ENCODE data around the gene CTBP1.

The CTBP1 gene

GRCh38 chr4:1208266-1208961 lies 40.5 kb downstream of the CTBP1 start:
- H3K4me3 ChIP-seq (ENCODE audit: low read depth, low read length), result no peak overlapping the region
- no peak for TF ChIP-seq CTCF (IDR thresholded peaks at IDR 0.05; ENCODE audit: insufficient read depth, low read length, missing control alignments)
- no peak for DNase-seq (ENCODE audit: low read depth, low spot score)
- POLR2A ChIA-PET, result no interaction called here
- CTCF ChIA-PET, result interaction anchor here (1.1 kb wide), 1 partner anchor 11 kb away, joined by 3 read pairs; no protein-coding TSS in a partner anchor

GRCh38 chr4:1207603-1208265 lies 41.2 kb downstream of the CTBP1 start:
- TF ChIP-seq CTCF (IDR thresholded peaks at IDR 0.05; ENCODE audit: insufficient read depth, low read length, missing control alignments), result no peak
- DNase-seq (ENCODE audit: low read depth, low spot score), result no peak
- CTCF ChIA-PET, result interaction anchor here (1.1 kb wide), 1 partner anchor 10 kb away, joined by 3 read pairs; no protein-coding TSS in a partner anchor
- H3K4me3 ChIP-seq (ENCODE audit: low read depth, low read length), result no peak overlapping the region
- POLR2A ChIA-PET, result no interaction called here

GRCh38 chr4:1207157-1207470 lies 41.8 kb downstream of the CTBP1 start:
- CTCF ChIA-PET, result no interaction called here

GRCh38 chr4:1206299-1207156 lies 42.4 kb downstream of the CTBP1 start:
- TF ChIP-seq CTCF (IDR thresholded peaks at IDR 0.05; ENCODE audit: insufficient read depth, low read length, missing control alignments), result no peak
- CTCF ChIA-PET, result no interaction called here
- POLR2A ChIA-PET, result no interaction called here
- H3K4me3 ChIP-seq (ENCODE audit: low read depth, low read length), result no peak overlapping the region
- no peak for DNase-seq (ENCODE audit: low read depth, low spot score)

More at GRCh38 chr4:1207157-1207470, 41.8 kb downstream of the CTBP1 start:
- no peak for TF ChIP-seq CTCF (IDR thresholded peaks at IDR 0.05; ENCODE audit: insufficient read depth, low read length, missing control alignments)
- no peak overlapping the region for H3K4me3 ChIP-seq (ENCODE audit: low read depth, low read length)
- DNase-seq (ENCODE audit: low read depth, low spot score), result no peak
- POLR2A ChIA-PET, result no interaction called here

- H3K4me3 ChIP-seq (ENCODE audit: low read depth, low read length), result no peak overlapping the region
- ChIA-PET POLR2A (interaction anchor here (1.2 kb wide), 1 partner anchor 9 kb away, joined by 3 read pairs; no protein-coding TSS in a partner anchor), CTCF (no interaction called here)
- no peak for DNase-seq (ENCODE audit: low read depth, low spot score)
- TF ChIP-seq CTCF (IDR thresholded peaks at IDR 0.05; ENCODE audit: insufficient read depth, low read length, missing control alignments), result no peak
Measured at GRCh38 chr4:1205586-1206298, 43.2 kb downstream of the CTBP1 start.
